Sigmoid colon (tissue), 7 donors: ENCODE data around the gene RPL21. TPM values are rescaled to one million over a fixed set of nuclear protein-coding genes. Genes with fewer than 3 reads are reported as not detected.
"Not testable (repeated sequence)": the region's sequence is repeated elsewhere in the genome, so short reads cannot be mapped to it uniquely, and the experiment has no call there.

Experiments used
- DNase-seq: peaks from one replicate; pipeline ENCODE4 v3.0.0-alpha.2; 2019
- H3K27ac ChIP-seq, 4 donors: fragments of 200-600 bp; sonication (generic); one replicate each; pipeline ENCODE4 v1.5.1; 2016 to 2019; ENCODE audit warnings: mild to moderate bottlenecking in 1 of 4
- H3K27me3 ChIP-seq, 3 donors: fragments of 200-600 bp; sonication (generic); one replicate each; pipeline ENCODE4 v1.5.1; 2019; ENCODE audit warnings: mild to moderate bottlenecking in 1 of 3
- H3K36me3 ChIP-seq, 4 donors: fragments of 200-600 bp; sonication (generic); one replicate each; pipeline ENCODE4 v1.5.1; 2016 to 2019
- H3K4me1 ChIP-seq, 4 donors: fragments of 200-600 bp; sonication (generic); one replicate each; pipeline ENCODE4 v1.5.1; 2017 to 2019
- H3K4me3 ChIP-seq, 4 donors: fragments of 200-600 bp; sonication (generic); one replicate each; pipeline ENCODE4 v1.5.1; 2017 to 2019; ENCODE audit warnings: mild to moderate bottlenecking in 2 of 4, moderate library complexity in 1 of 4
- H3K9me3 ChIP-seq, 4 donors: fragments of 200-600 bp in 3 of 4; sonication (generic) in 3 of 4; one replicate each; pipeline versions ENCODE4 v1.5.1 to v1.6.1; 2013 to 2019
- EP300 ChIP-seq, 4 donors: sonication (generic); formaldehyde crosslinking; IDR thresholded peaks; one replicate each; pipeline ENCODE4 v1.6.1; 2017; ENCODE audit warnings: antibody characterized with exemption in 4 of 4
- POLR2A ChIP-seq, 2 donors: fragments of 450-650 bp; IDR thresholded peaks; one replicate each; pipeline ENCODE4 v1.6.1; 2016; ENCODE audit warnings: antibody characterized with exemption in 2 of 2, mild to moderate bottlenecking in 2 of 2, moderate library complexity in 2 of 2
- POLR2AphosphoS5 ChIP-seq, 4 donors: sonication (generic); formaldehyde crosslinking; IDR thresholded peaks; one replicate each; pipeline ENCODE4 v1.6.1; 2017; ENCODE audit warnings: antibody characterized with exemption in 4 of 4
- WGBS, 2 donors: extraction: QIAGEN DNeasy Blood & Tissue Kit; methylation state at CpG; one replicate each; pipeline ENCODE4 v1.1.7; 2013; 5-methylcytosine and 5-hydroxymethylcytosine counted together
- intact Hi-C: fragments of 100-400 bp; cut with DNase I; formaldehyde crosslinking; loops from one replicate; pipeline ENCODE4 v1.15.1; 2023
- polyA plus RNA-seq, 3 donors: library from polyadenylated mRNA; stranded (reverse); fragments of 200-250 nt; gene quantifications; one replicate each; pipeline ENCODE4 v1.2.3, GENCODE V29; 2013
- total RNA-seq, 4 donors: library from RNA; depleted of rRNA; stranded (reverse); fragments of >200 nt; gene quantifications; one replicate each; pipeline ENCODE4 v1.1.0, GENCODE V29; 2016
- TF ChIP-seq, protein P1 (sequence below), 4 experiments: fragments of 450-650 bp in 3 of 4; fragments of 200-600 bp in 1 of 4; IDR thresholded peaks; one replicate each; pipeline ENCODE4 v1.5.1; 2016 to 2019; ENCODE audit warnings: antibody characterized with exemption in 4 of 4, mild to moderate bottlenecking in 3 of 4, moderate library complexity in 2 of 4
- donor health status: healthy with polysubstance abuse.
- donor health status: Bipolar disorder and iron deficiency.
- donor health status: healthy.

Gene RPL21
- total and polyA plus RNA-seq, 7 donors: 708 to 2,533 (median 1,930) TPM

DNA sequence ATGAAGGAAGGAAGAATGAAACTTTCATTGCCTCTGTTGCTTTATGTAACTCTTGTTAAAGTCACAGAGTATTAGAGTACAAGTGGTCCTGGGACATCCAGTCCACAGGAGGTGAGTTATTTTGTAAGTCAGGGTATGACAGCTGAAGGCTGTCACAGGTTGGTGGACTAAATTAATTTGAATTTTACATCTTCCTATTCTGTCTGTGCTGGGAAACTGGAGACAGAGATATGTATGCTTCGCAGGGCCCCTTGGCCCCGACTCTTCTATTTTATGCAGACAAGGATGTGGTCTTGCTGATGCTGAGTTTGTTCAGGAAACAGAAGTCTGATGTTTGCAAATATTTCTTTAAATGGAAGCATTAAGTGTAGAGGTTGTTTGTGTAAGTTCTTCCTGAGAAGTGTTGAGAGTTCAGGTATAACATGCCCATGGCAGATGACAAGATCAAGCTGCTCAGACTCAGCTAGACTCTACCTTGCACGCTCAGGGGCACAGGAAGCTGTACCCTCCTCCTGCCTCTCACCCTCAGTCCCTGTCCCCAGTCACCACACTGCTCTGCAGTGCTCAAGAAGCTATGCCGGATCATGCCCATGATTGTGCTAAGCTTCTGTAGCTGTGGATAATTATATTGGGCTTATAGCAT, 42.6 kb downstream of the RPL21 start:
- DNase-seq: no peak
- 47 to 87% methylated on average over 4 of the region's 4 CpGs for WGBS, 2 donors
- H3K36me3 ChIP-seq: no peaks in the 10 kb centered on the region
- H3K27ac ChIP-seq: no peak overlapping the region
- H3K4me3 ChIP-seq: no peak overlapping the region
- peaks cover 0 to 2% (median 0%) of the 10 kb centered on the region in 4 donors for H3K9me3 ChIP-seq
- H3K4me1 ChIP-seq: no peaks in the 10 kb centered on the region
- H3K27me3 ChIP-seq: no peaks in the 10 kb centered on the region
- TF ChIP-seq EP300 (IDR thresholded peaks at IDR 0.05): no peak
- TF ChIP-seq POLR2A (IDR thresholded peaks at IDR 0.05): no peak
- TF ChIP-seq POLR2AphosphoS5 (IDR thresholded peaks at IDR 0.05): no peak
- TF ChIP-seq, protein P1, sequence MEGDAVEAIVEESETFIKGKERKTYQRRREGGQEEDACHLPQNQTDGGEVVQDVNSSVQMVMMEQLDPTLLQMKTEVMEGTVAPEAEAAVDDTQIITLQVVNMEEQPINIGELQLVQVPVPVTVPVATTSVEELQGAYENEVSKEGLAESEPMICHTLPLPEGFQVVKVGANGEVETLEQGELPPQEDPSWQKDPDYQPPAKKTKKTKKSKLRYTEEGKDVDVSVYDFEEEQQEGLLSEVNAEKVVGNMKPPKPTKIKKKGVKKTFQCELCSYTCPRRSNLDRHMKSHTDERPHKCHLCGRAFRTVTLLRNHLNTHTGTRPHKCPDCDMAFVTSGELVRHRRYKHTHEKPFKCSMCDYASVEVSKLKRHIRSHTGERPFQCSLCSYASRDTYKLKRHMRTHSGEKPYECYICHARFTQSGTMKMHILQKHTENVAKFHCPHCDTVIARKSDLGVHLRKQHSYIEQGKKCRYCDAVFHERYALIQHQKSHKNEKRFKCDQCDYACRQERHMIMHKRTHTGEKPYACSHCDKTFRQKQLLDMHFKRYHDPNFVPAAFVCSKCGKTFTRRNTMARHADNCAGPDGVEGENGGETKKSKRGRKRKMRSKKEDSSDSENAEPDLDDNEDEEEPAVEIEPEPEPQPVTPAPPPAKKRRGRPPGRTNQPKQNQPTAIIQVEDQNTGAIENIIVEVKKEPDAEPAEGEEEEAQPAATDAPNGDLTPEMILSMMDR (IDR thresholded peaks at IDR 0.05): no peak
- intact Hi-C loops: no loop called here

DNA sequence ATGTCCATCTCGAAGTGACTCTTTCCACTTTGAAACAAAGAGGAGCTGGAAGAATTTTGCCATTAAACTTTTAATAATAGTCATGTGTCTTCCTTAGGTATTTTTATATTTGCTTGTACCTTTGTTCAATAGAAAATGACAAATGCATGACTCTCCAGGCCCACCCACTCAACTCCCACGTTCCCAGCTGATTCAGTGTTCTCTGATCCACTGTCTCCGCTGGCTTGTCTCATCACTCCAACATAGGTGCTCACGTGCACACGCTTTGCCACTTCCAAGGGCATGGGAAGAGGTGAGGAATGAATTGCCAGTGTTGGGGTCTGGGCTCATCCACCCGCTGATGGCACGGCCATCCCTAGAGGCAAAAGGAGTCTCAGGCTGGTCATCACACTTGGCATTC, 43.7 kb downstream of the RPL21 start:
- intact Hi-C loops: no loop called here
- TF ChIP-seq, protein P1 (IDR thresholded peaks at IDR 0.05): no peak
- TF ChIP-seq EP300 (IDR thresholded peaks at IDR 0.05): no peak
- no peak for TF ChIP-seq POLR2A (IDR thresholded peaks at IDR 0.05)
- no peak for TF ChIP-seq POLR2AphosphoS5 (IDR thresholded peaks at IDR 0.05)

DNA sequence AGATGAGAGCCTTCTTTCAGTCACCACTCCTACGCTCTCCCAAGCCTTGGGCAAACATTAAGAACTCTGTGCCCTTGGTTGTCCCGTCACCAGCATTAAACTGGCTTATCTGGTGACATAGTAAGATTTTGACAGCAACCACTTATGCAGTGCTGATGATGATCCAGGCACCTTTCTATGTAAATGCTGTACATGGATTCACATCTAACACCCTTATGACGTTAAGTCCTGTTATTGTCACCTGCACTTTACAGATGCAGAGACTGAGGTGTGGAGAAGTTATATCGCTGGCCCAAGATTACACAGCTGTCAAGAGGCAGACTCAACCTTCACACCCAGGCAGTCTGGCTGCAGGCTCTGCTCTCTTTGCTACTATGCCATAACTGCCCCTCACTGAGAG, 44.3 kb downstream of the RPL21 start:
- Histone ChIP-seq H3K4me1 (no peaks in the 10 kb centered on the region), H3K27ac (no peak overlapping the region), H3K36me3 (no peaks in the 10 kb centered on the region), H3K4me3 (no peak overlapping the region), H3K9me3 (peaks cover 0 to 2% (median 0%) of the 10 kb centered on the region in 4 donors), H3K27me3 (no peaks in the 10 kb centered on the region)
- 27 to 81% methylated on average over 4 of the region's 4 CpGs for WGBS, 2 donors
- intact Hi-C loops: no loop called here
- TF ChIP-seq EP300 (IDR thresholded peaks at IDR 0.05) (no peak), POLR2AphosphoS5 (IDR thresholded peaks at IDR 0.05) (no peak), POLR2A (IDR thresholded peaks at IDR 0.05) (no peak)
- TF ChIP-seq, protein P1 (IDR thresholded peaks at IDR 0.05): no peak
- no peak for DNase-seq

More for the DNA sequence above, 43.7 kb downstream of the RPL21 start:
- Histone ChIP-seq H3K27me3 (no peaks in the 10 kb centered on the region), H3K27ac (no peak overlapping the region), H3K4me1 (no peaks in the 10 kb centered on the region), H3K36me3 (no peaks in the 10 kb centered on the region), H3K9me3 (peaks cover 0 to 2% (median 0%) of the 10 kb centered on the region in 4 donors), H3K4me3 (no peak overlapping the region)
- no peak for DNase-seq
- 90 to 92% methylated on average over 7 of the region's 7 CpGs for WGBS, 2 donors

DNA sequence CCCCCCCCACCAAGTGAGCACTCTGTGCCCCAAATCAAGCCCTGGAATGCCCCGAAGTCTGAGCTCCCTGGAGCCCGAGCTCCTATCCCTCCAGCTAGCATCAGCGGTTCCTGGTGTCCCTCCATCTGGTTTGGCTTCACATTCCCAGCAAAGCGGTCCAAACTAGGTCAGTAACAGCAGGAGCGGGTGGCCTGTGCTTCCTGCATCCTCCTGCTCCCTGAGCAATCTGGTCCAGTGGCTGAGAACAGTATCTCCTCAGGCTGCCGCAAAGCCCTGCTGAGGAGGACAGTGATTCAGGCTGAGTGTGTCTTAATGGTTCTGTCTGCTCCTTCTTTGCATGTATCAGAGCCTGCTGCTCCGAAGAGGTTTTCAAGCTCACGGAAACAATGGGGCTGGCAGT, 45.1 kb downstream of the RPL21 start:
- intact Hi-C loops: no loop called here
- 89 to 95% methylated on average over 8 of the region's 8 CpGs for WGBS, 2 donors
- no peak overlapping the region for H3K4me3 ChIP-seq
- H3K27me3 ChIP-seq: no peaks in the 10 kb centered on the region
- DNase-seq: no peak
- H3K4me1 ChIP-seq: no peaks in the 10 kb centered on the region
- no peaks in the 10 kb centered on the region for H3K36me3 ChIP-seq
- no peak overlapping the region for H3K27ac ChIP-seq
- H3K9me3 ChIP-seq: peaks cover 0 to under 1% (median 0%) of the 10 kb centered on the region in 4 donors
- TF ChIP-seq POLR2AphosphoS5 (IDR thresholded peaks at IDR 0.05) (no peak), POLR2A (IDR thresholded peaks at IDR 0.05) (no peak), EP300 (IDR thresholded peaks at IDR 0.05) (no peak)
- TF ChIP-seq, protein P1 (IDR thresholded peaks at IDR 0.05): no peak

DNA sequence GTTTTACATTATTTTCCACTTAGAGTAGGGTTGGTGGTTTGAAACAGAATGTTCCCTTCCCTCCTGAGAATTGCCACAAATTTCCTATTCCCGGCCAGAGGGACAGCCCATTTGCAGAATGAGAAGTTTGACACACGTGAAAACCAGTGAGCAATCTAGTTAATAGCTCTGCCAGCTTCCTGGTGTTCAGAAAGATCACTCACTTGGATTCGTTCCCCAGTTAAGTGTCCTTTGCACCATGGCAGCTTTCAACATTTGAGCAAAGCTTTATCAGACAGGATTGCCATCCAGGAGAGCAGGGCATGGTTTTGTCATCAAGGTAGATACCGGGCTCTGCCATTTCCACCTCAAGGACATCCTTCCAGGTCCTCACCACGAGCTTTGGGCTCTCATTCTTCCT, 47.5 kb downstream of the RPL21 start:
- no peak for DNase-seq
- no peaks in the 10 kb centered on the region for H3K9me3 ChIP-seq
- intact Hi-C loops: no loop called here
- H3K36me3 ChIP-seq: no peaks in the 10 kb centered on the region
- H3K27me3 ChIP-seq: no peaks in the 10 kb centered on the region
- H3K4me1 ChIP-seq: no peaks in the 10 kb centered on the region
- H3K27ac ChIP-seq: no peak overlapping the region
- no peak overlapping the region for H3K4me3 ChIP-seq
- WGBS, 2 donors: 23 to 65% methylated on average over 5 of the region's 5 CpGs
- TF ChIP-seq, protein P1 (IDR thresholded peaks at IDR 0.05): no peak
- TF ChIP-seq POLR2AphosphoS5 (IDR thresholded peaks at IDR 0.05) (no peak), POLR2A (IDR thresholded peaks at IDR 0.05) (no peak), EP300 (IDR thresholded peaks at IDR 0.05) (no peak)

DNA sequence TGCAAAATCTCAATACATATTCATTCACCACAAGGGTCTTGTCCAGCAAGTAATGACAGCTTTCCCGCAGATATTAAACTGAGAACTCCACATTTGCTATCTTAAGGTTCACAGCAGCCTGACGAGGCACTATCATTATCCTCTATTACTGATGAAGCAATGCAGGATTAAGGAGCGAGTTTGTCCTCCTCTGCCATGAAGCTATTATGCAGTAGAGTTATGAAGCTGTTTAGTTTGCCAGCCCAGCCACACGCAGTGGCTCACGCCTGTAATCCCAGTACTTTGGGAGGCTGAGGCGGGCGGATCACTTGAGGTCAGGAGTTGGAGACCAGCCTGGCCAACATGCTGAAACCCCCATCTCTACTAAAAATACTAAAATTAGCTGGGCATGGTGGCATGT, 49.0 kb downstream of the RPL21 start:
- H3K27ac ChIP-seq, H3K9me3 ChIP-seq, H3K27me3 ChIP-seq, intact Hi-C loops, H3K4me3 ChIP-seq, DNase-seq, H3K4me1 ChIP-seq, H3K36me3 ChIP-seq: not testable (repeated sequence)
- 85 to 88% methylated on average over 7 of the region's 7 CpGs for WGBS, 2 donors
